NCI-H1105 treated with DMSO at 0.1 percent for 48 hours (cell line): ENCODE measurements around the gene SIX3.

Experiments used
- DNase-seq: peaks from one replicate; lab custom pipeline; 2025; lab: John Stamatoyannopoulos, UW

Gene SIX3

GRCh38 chr2:44957656-44958327, 16.3 kb downstream of the SIX3 start:
- DNase-seq, result no peak

DNA sequence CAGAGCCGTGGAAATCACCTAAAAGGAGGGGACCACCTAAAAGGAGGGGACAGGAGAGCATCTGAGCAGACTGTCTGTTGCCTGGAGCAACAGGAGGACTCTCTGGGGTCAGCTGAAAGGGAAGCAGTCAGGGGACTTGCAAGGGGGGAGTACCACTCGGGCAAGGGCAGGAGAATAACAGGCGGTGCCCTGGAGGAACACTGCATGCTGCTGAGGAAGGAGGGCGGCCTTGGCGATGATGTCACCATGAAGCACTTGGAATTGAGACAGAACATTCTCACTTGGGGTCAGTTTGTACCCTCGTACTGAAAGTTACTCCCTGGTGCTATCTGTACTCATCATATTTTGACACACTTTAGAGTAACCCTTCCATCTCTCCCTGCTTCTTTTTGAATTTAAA, 18.4 kb downstream of the SIX3 start:
- no peak for DNase-seq

- DNase-seq, result no peak
These were observed 19.4 kb downstream of the SIX3 start for GRCh38 chr2:44960871-44961270.

GRCh38 chr2:44962176-44962695, 20.7 kb downstream of the SIX3 start:
- no peak for DNase-seq

GRCh38 chr2:44964752-44965236, 23.3 kb downstream of the SIX3 start:
- peak; percentile 71 for DNase-seq

- no peak for DNase-seq
These were observed 24.2 kb downstream of the SIX3 start for GRCh38 chr2:44965684-44966083.

DNA sequence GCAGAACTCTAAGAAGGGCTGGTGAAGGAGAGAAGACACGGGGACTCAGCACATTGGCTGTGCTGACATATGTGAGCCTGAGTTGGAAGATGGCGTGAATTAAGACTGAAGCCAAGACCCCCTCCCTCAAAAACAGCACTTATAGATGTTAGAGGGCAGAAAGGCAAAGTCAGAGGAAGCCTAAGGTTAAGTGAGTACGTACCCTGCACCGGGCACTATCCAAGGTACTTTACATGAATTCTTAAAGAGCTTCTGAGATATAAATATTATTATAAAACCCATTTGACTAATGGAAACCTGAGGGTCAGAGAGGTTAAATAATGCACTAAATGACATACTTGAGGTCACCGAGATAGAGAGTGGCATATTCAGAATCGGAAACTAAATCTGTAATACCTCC, 25.6 kb downstream of the SIX3 start:
- no peak for DNase-seq

- DNase-seq, result no peak
These were observed 26.4 kb downstream of the SIX3 start for GRCh38 chr2:44967727-44968432.

GRCh38 chr2:44969936-44970335, 28.4 kb downstream of the SIX3 start:
- no peak for DNase-seq

GRCh38 chr2:44970846-44971450, 29.4 kb downstream of the SIX3 start:
- no peak for DNase-seq

DNA sequence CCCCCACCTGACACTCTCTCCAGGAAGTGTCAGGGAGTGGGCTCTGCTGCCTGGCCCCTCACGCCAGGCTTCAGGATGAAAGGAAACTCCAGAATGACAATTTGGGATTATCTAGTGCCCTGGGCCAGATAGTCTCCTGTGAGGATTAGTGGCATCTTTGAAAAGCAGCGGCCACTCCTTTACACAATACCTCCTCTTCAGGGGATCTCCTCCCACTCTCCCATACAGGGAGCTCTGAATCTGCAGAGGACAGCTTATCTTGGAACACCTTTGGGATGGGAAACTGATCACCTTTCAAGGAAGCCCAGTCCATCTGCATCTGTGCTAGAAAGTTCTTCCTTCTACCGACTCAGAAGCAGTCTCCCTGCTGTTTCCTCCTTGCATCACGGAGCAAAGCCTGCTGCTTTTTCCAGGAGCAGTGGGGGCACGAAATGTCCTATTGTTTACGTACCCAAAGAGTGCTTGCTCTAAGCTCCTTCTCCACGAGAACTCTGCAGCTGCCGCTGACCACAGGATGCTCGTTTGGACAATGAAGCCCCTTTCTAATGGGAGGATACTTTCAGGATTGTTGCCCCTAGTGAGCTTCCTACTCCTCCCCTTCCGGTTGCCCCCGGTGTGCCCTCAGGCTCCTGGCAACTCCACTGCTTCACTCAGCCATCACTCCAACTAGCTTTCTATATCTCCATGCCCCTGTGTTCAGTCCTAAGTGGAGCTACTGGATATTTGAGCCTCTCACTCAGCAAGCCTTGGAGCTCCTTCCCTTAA, 31.5 kb downstream of the SIX3 start:
- DNase-seq, result no peak

- peak; percentile 50 for DNase-seq
These were observed 32.7 kb downstream of the SIX3 start for GRCh38 chr2:44974064-44974715.

GRCh38 chr2:44975571-44976450, 34.3 kb downstream of the SIX3 start:
- DNase-seq, result no peak

- no peak for DNase-seq
These were observed 38.1 kb downstream of the SIX3 start for GRCh38 chr2:44979581-44979980.

- DNase-seq, result peak; percentile 82
These were observed 39.5 kb downstream of the SIX3 start for GRCh38 chr2:44980751-44981713.

GRCh38 chr2:44981714-44982108, 40.2 kb downstream of the SIX3 start:
- peak; percentile 68 for DNase-seq

GRCh38 chr2:44983836-44984604, 42.5 kb downstream of the SIX3 start:
- no peak for DNase-seq

DNA sequence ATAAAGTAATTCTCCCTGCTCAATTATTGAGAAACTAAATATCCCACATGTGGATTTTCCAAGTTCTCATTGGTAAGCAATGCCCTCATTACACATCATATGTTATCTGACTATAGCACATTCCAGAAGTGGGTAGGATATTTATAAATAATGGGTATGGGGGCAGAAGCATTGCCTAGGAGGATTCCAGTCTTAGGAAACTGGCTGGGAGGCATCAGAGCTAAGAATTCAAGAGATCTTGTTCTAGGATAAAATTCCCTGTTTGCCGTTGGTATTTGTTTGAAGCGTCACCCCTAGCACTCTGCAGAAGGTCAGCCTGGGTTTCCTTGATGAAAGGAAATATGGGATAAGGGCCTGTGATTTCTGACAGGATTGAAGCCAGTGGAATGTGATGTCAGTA, 47.7 kb downstream of the SIX3 start:
- DNase-seq, result no peak

GRCh38 chr2:44994377-44994776, 52.9 kb downstream of the SIX3 start:
- DNase-seq, result no peak
